GM13976 (cell line): Measurements from ENCODE around the gene NRSN2.

ENCODE experiments used
- DNase-seq: peaks from one replicate; pipeline ENCODE4 v3.0.0; 2012; ENCODE audit warnings: low spot score
- CTCF ChIP-seq: IDR thresholded peaks from 2 replicates; pipeline ENCODE4 v1.5.1; 2012; ENCODE audit warnings: borderline replicate concordance, mild to moderate bottlenecking; ENCODE audit not compliant: insufficient read depth; ENCODE audit errors: extremely low read depth, missing control alignments, control extremely low read depth
- in situ Hi-C: fragments of 300-500 bp; cut with MboI; formaldehyde crosslinking; loops from one replicate; pipeline ENCODE4 v1.12.0; 2022; ENCODE audit warnings: low sequenced_read_pairs, mixed read lengths, inconsistent platforms; ENCODE audit not compliant: unreplicated experiment

Gene NRSN2

DNA sequence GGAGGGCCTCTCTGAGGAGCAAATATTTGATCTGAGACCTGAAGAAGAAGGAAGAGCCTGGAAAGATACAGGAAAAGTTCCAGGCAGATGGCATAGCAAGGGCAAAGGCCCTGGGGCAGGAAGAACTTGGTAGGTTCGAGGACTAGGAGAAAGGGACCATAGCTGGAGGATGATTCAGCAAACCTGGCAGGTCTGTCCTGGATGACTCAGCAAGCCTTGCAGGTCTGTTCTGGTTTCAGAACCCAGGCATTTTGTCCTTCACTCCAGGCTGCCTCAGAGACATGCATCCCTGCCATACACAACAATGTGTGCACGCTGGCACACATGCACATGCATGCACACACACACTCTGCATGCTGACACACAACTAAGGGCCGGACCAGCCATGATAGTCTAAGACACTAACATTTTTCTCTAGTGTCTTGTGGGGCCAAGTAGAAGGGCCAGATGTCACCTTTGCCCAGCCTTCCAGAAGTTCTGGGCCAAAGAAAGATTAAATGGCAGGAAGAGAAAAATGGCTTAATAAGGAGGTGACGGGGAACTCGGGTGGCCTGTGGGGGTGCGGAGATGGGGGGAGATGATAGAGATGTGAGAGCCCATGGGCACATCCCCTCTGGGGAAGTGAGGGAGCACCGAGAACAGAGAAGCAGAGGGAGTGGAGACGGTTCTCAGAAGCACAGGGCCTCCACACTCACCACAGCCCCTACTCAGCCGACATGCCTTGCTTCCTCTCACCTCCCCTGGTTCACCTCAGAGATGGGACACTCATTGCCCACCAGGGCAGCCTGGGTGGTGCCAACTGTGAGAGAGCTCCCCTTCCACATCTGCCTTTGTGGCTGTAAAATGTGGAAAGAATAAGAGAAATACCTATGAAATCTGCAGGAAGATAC is 18.2 kb downstream of the NRSN2 start:
- no peak for DNase-seq
- in situ Hi-C loops = no loop called here
- no peak for TF ChIP-seq CTCF

- in situ Hi-C loops = no loop called here
- DNase-seq = no peak
- no peak for TF ChIP-seq CTCF
These were observed 19.3 kb downstream of the NRSN2 start for GRCh38 chr20:366041-366718.

DNA sequence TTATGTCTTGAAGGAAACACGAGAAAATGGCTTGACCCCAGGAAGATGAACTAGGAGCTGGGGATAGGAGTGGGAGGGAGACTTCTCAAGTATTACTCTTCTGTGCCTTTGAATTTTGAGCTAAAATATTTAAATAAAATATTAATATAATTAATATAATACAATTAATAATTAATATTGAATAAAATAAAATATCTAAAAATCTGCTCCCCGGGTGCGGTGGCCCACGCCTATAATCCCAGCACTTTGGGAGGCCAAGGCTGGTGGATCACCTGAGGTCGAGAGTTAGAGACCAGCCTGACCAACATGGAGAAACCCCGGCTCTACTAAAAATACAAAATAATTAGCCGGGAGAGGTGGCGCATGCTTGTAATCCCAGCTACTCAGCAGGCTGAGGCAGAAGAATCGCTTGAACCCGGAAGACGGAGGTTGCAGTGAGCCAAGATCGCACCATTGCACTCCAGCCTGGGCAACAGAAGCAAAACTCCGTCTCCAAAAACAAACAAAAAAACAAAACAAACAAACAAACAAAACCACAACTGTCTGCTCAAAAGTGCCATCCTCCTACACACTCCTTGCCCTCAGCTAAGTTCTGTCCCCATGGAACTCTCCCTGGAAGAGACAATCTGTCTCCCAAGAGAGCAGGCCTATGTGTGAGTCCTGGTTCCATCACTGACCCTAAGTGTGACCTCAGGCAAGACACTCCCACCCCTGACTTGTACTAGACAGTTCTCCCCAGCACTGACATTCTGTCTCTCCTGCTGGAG is 20.0 kb downstream of the NRSN2 start:
- in situ Hi-C loops = no loop called here
- no peak for DNase-seq
- TF ChIP-seq CTCF = no peak

- no peak for DNase-seq
- no peak for TF ChIP-seq CTCF
- in situ Hi-C loops = no loop called here
These were observed 20.6 kb downstream of the NRSN2 start for GRCh38 chr20:367486-367887.

- DNase-seq = no peak
- in situ Hi-C loops = no loop called here
These were observed 22.0 kb downstream of the NRSN2 start for GRCh38 chr20:368915-369314.

GRCh38 chr20:370151-370600 is 23.3 kb downstream of the NRSN2 start:
- no peak for TF ChIP-seq CTCF
- in situ Hi-C loops = no loop called here
- DNase-seq = no peak

More at GRCh38 chr20:368915-369314, 22.0 kb downstream of the NRSN2 start:
- no peak for TF ChIP-seq CTCF
